Islet precursor cell (in vitro differentiated cells): ENCODE results near the gene LYRM4.
"Not testable (repeated sequence)": the region's sequence is repeated elsewhere in the genome, so short reads cannot be mapped to it uniquely, and the experiment has no call there.

Experiments
- DNase-seq: peaks from one replicate; pipeline ENCODE4 v3.0.0-alpha.2; 2018

Gene LYRM4

GRCh38 chr6:5066456-5067093 is 194.2 kb downstream of the LYRM4 start:
- DNase-seq: no peak

DNA sequence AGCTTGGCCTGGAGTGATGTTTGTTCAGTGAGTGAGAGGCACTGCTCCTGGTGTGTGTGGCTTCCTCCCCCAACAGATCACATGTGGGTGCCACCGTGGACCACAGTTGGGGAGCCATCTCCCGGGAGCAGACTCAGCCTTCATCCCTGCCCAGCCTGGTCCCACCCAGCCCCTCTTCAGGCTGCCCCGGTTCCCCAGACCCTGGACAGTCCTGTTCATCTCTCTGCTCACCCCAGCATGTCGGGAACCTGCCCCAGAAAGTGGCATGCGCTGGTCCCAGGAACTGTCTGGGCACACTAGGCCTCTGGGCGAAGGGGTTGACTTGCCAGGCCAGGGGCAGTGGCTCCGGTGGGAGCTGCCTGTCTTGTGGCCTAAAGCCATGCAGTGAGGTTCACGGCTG is 197.1 kb downstream of the LYRM4 start:
- no peak for DNase-seq

- DNase-seq: no peak
Observed at GRCh38 chr6:5061152-5061551, 199.6 kb downstream of the LYRM4 start.

- not testable (repeated sequence) for DNase-seq
Observed at GRCh38 chr6:5060439-5060838, 200.3 kb downstream of the LYRM4 start.

GRCh38 chr6:5059036-5059896 is 201.5 kb downstream of the LYRM4 start:
- no peak for DNase-seq
